SK-N-MC (cell line): ENCODE measurements around the gene PKD2L1.

Experiments
- EZH2 ChIP-seq: fragments of 200-600 bp; sonication (generic); IDR thresholded peaks from one replicate; pipeline ENCODE4 v1.6.1; 2017; ENCODE audit warnings: antibody characterized with exemption
- FOXP2 ChIP-seq: optimal IDR thresholded peaks from 2 replicates; pipeline ENCODE3; 2011; ENCODE audit warnings: mild to moderate bottlenecking, moderate library complexity; ENCODE audit not compliant: insufficient read depth; ENCODE audit errors: extremely low read length, control extremely low read depth
- POLR2AphosphoS5 ChIP-seq: IDR thresholded peaks from 2 replicates; pipeline ENCODE4 v1.6.1; 2012; ENCODE audit warnings: mild to moderate bottlenecking, low read depth, low read length, borderline replicate concordance

GRCh38 chr10:100333661-100334440 lies 3.8 kb upstream of the PKD2L1 start:
- TF ChIP-seq POLR2AphosphoS5 (no peak), EZH2 (no peak), FOXP2 (no peak)
